Cardiac fibroblast (primary cell): Measurements from ENCODE around the gene HERC2.
"Not testable (repeated sequence)": the region's sequence is repeated elsewhere in the genome, so short reads cannot be mapped to it uniquely, and the experiment has no call there.

Experiments used
- DNase-seq, 2 donors: peaks; one replicate each; pipeline versions ENCODE4 v3.0.0 to v3.0.0-alpha.2; 2010; ENCODE audit warnings: low read depth in 2 of 2
- H3K4me3 ChIP-seq, 2 donors: replicated peaks in 1 of 2; 1 replicate in 1 of 2; 2 replicates in 1 of 2; pipeline ENCODE4 v1.5.1; 2011; ENCODE audit warnings: low read depth in 2 of 2, low read length in 2 of 2, mild to moderate bottlenecking in 2 of 2, moderate library complexity in 1 of 2
- CTCF ChIP-seq: IDR thresholded peaks from one replicate; pipeline ENCODE4 v1.5.1; 2011; ENCODE audit warnings: low read depth, mild to moderate bottlenecking, low read length, inconsistent platforms

The HERC2 gene

GRCh38 chr15:28140062-28140461, 181.9 kb downstream of the HERC2 start:
- no peak for DNase-seq
- H3K4me3 ChIP-seq = no peak overlapping the region
- TF ChIP-seq CTCF = no peak

- DNase-seq, H3K4me3 ChIP-seq: not testable (repeated sequence)
Observed at GRCh38 chr15:28137408-28138039, 184.5 kb downstream of the HERC2 start.

DNA sequence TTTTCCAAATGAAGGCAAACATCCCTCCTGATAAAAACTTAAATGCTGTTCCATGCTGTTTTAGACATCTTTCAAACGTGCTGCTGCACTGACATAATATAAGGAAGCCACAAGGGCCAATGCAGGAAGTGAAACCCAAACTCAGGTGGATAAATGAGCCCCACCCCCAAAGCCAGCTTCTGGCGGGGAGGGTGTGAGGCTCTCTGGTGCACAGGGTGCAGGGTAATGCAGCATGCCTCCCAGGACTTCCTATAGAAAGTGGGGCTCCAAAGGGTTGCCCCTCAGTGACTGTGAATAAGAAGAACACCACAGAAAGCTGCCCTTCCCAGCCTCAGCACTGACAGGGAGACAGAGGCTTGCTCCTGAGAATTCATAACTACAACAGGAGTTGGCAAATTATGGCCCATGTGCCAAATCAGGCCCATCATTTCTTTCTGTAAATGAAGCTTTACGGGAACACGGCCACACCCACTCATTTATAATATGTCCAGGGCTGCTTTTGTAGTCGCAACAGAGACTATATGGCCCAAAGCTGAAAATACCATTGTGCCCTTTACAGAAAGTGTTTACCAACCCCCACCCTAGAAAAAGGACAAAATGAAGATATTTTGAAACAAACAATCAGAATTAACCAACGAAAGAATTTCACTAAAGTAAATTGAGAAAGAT, 185.6 kb downstream of the HERC2 start:
- not testable (repeated sequence) for H3K4me3 ChIP-seq, DNase-seq

DNA sequence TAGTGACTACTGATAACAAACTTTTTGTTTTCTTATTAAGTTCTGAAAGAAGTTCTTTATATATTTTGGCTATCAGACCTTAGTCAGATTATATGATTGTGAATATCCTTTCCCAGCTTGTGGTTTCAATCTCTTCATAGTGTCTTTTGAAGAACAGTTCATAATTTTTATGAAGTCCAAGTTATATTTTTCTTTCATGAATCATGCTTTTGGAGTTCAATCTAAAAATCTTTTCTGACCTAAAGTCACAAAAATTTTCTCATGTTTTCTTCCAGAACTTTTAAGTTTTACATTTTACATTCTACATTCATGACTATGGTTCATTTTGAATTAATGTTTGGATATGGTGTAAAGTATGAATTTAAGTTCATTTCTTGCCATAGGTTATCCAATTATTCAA, 188.7 kb downstream of the HERC2 start:
- peak in 1 of 2 donors; percentile 48 for DNase-seq
- no peak for TF ChIP-seq CTCF
- no peak overlapping the region for H3K4me3 ChIP-seq

DNA sequence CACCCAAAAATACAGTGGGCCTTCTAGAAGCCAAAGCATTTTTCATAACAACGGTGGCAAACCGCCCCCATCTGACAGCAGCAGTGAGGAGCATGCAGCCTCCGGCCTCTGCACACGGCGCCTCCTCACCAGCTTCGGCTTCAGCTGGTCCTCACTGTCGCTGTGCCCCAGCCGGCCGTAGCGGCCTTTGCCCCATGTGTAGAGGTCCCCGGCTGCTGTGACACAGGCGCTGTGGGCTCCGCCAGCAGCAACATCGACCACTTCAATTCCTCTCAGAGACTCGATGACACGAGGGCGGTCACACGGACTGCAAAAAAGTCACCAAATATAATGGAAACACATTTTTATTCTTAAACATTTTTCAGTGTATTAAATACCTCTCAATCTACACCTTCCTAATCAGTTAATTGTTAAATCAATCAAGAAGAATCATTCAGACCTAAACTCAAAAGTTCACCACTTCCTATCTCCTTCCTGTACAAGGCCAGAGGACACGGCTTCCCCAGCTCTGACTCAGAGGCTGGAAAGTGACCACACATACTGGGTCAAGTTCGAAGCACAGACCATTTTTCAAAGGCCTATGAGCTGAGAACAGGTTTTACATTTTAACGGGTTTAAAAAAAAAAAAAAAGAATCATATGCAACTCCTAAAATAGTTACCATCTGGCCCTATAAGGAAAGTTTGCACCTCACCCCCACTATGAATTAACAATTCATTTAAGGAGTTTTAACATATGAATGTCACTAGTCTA, 189.3 kb downstream of the HERC2 start:
- DNase-seq = peak; percentile 26 to 65
- no peak for TF ChIP-seq CTCF
- no peak overlapping the region for H3K4me3 ChIP-seq

DNA sequence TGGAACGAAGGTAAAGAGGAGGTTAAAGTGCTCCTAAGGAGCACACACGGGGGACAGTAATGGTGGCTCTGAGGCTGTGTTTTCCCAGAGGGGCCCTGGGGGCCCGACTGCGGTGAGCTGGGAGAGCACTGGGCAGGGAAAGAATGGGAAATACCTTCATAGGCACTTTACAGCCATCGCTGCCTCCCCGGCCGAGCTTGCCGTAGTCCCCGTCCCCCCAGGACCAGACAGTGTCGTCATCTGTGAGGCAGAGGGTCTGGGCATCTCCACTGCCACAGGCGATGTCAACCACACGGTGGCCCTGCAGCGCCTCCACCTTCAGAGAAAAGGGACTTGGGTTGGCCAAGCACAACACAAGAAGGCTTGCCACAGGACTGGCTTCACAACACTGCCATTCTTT, 190.0 kb downstream of the HERC2 start:
- no peak for TF ChIP-seq CTCF
- no peak overlapping the region for H3K4me3 ChIP-seq
- DNase-seq = no peak

DNA sequence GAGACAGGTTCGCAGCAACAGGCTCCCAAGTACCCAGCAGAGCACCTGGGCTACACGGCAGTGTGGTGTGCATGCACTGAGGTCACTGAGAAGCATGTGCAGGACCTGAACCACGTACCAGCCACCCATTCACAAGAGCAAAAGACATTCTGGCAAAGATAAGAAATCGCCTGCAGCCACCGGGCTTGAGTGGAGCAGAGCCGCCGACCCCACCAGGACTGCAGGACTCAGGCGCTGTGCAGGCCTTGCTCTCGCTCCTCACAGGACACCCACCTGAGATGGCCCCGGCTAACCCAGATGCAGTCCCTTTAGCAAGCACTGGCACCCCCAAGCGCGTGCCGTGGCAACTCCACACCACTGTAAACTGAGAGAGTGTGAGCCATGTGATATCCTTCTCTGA, 190.6 kb downstream of the HERC2 start:
- no peak for DNase-seq
- TF ChIP-seq CTCF = no peak
- H3K4me3 ChIP-seq = no peak overlapping the region

DNA sequence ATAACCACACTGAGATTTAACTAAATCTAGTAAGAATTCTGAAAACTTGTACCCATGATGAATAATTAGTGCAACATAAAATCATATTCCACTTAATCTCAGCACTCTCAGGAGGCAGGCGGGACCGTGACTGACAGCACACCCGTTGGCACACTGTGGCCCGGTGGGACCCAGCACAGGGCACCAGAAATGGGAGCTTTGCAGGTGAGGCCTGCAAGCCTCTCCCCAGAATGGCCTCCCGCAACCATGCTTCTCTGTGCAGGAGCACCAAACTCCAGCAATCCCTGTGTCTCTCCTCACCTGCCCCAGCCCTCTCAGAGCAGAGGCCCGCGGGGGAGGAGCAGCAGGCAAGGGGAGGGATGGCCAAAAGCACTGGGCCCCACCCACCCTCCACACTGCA, 191.3 kb downstream of the HERC2 start:
- TF ChIP-seq CTCF = no peak
- no peak for DNase-seq
- H3K4me3 ChIP-seq = no peak overlapping the region
